Nephron (organoid): ENCODE measurements around the gene HAND1.

Experiments
- H3K27ac Mint-ChIP-seq, 3 experiments: 2 replicates each; pipeline ENCODE4 v1.8.0; 2020; ENCODE audit warnings: mixed read lengths in 3 of 3, mild to moderate bottlenecking in 2 of 3, moderate library complexity in 1 of 3
- H3K27me3 Mint-ChIP-seq: 2 replicates; pipeline ENCODE4 v1.8.0; 2021; ENCODE audit warnings: low read depth, mild to moderate bottlenecking, moderate library complexity, mixed read lengths
- H3K36me3 Mint-ChIP-seq: 2 replicates; pipeline ENCODE4 v1.8.0; 2020; ENCODE audit warnings: low read depth, mixed read lengths
- H3K4me1 Mint-ChIP-seq: 2 replicates; pipeline ENCODE4 v1.8.0; 2020; ENCODE audit warnings: mixed read lengths
- H3K4me3 Mint-ChIP-seq, 3 experiments: 2 replicates each; pipeline ENCODE4 v1.8.0; 2020; ENCODE audit warnings: mild to moderate bottlenecking in 3 of 3, mixed read lengths in 3 of 3, moderate library complexity in 2 of 3
- H3K9me3 Mint-ChIP-seq: 2 replicates; pipeline ENCODE4 v1.8.0; 2020; ENCODE audit warnings: mixed read lengths
- CTCF ChIP-seq, 3 experiments: fragments of 200-600 bp; sonication (generic); IDR thresholded peaks; one replicate each; pipeline ENCODE4 v1.5.0; 2021; ENCODE audit warnings: antibody characterized with exemption in 3 of 3; ENCODE audit not compliant: unreplicated experiment in 3 of 3

HAND1 gene

GRCh38 chr5:154465169-154465568 is 12.9 kb downstream of the HAND1 start:
- H3K4me1 Mint-ChIP-seq: no peaks in the 10 kb centered on the region
- no peak overlapping the region for H3K4me3 Mint-ChIP-seq
- H3K27me3 Mint-ChIP-seq: peaks cover 58% of the 10 kb centered on the region
- TF ChIP-seq CTCF (IDR thresholded peaks at IDR 0.05; ENCODE audit: unreplicated experiment in 3 of 3): no peak
- no peak overlapping the region for H3K27ac Mint-ChIP-seq
- H3K9me3 Mint-ChIP-seq: no peaks in the 10 kb centered on the region
- H3K36me3 Mint-ChIP-seq: peaks cover 7% of the 10 kb centered on the region

- Mint-ChIP-seq H3K27me3 (peaks cover 52% of the 10 kb centered on the region), H3K27ac (no peak overlapping the region), H3K4me3 (no peak overlapping the region), H3K9me3 (no peaks in the 10 kb centered on the region), H3K4me1 (no peaks in the 10 kb centered on the region), H3K36me3 (peaks cover 9% of the 10 kb centered on the region)
- no peak for TF ChIP-seq CTCF (IDR thresholded peaks at IDR 0.05; ENCODE audit: unreplicated experiment in 3 of 3)
Measured at GRCh38 chr5:154464438-154464837, 13.6 kb downstream of the HAND1 start.

GRCh38 chr5:154461531-154461930 is 16.5 kb downstream of the HAND1 start:
- Mint-ChIP-seq H3K36me3 (peaks cover 29% of the 10 kb centered on the region), H3K27ac (no peak overlapping the region), H3K27me3 (peaks cover 23% of the 10 kb centered on the region), H3K4me3 (no peak overlapping the region), H3K9me3 (no peaks in the 10 kb centered on the region), H3K4me1 (no peaks in the 10 kb centered on the region)
- TF ChIP-seq CTCF (IDR thresholded peaks at IDR 0.05; ENCODE audit: unreplicated experiment in 3 of 3): peak in 2 of 3 experiments; percentile 17

GRCh38 chr5:154460172-154460571 is 17.9 kb downstream of the HAND1 start:
- H3K27me3 Mint-ChIP-seq: peaks cover 11% of the 10 kb centered on the region
- H3K4me1 Mint-ChIP-seq: no peaks in the 10 kb centered on the region
- H3K4me3 Mint-ChIP-seq: no peak overlapping the region
- H3K27ac Mint-ChIP-seq: no peak overlapping the region
- no peak for TF ChIP-seq CTCF (IDR thresholded peaks at IDR 0.05; ENCODE audit: unreplicated experiment in 3 of 3)
- peaks cover 41% of the 10 kb centered on the region for H3K36me3 Mint-ChIP-seq
- no peaks in the 10 kb centered on the region for H3K9me3 Mint-ChIP-seq

GRCh38 chr5:154459015-154459414 is 19.0 kb downstream of the HAND1 start:
- H3K4me3 Mint-ChIP-seq: no peak overlapping the region
- no peaks in the 10 kb centered on the region for H3K4me1 Mint-ChIP-seq
- peaks cover under 1% of the 10 kb centered on the region for H3K27me3 Mint-ChIP-seq
- TF ChIP-seq CTCF (IDR thresholded peaks at IDR 0.05; ENCODE audit: unreplicated experiment in 3 of 3): no peak
- no peaks in the 10 kb centered on the region for H3K9me3 Mint-ChIP-seq
- no peak overlapping the region for H3K27ac Mint-ChIP-seq
- H3K36me3 Mint-ChIP-seq: peaks cover 48% of the 10 kb centered on the region

GRCh38 chr5:154456540-154456939 is 21.5 kb downstream of the HAND1 start:
- TF ChIP-seq CTCF (IDR thresholded peaks at IDR 0.05; ENCODE audit: unreplicated experiment in 3 of 3): no peak
- Mint-ChIP-seq H3K36me3 (peaks cover 64% of the 10 kb centered on the region), H3K9me3 (no peaks in the 10 kb centered on the region), H3K4me3 (no peak overlapping the region), H3K27me3 (no peaks in the 10 kb centered on the region), H3K4me1 (no peaks in the 10 kb centered on the region), H3K27ac (no peak overlapping the region)
